HPDE6-E6E7 (cell line): ENCODE measurements around the gene SLC22A23.
A peak's percentile ranks its signal among the peaks of the same experiment; 100 is the strongest.

ENCODE experiments used
- DNase-seq: peaks from one replicate; pipeline ENCODE4 v3.0.0; 2011; ENCODE audit warnings: missing footprints; ENCODE audit errors: extremely low spot score

SLC22A23 gene, protein sequence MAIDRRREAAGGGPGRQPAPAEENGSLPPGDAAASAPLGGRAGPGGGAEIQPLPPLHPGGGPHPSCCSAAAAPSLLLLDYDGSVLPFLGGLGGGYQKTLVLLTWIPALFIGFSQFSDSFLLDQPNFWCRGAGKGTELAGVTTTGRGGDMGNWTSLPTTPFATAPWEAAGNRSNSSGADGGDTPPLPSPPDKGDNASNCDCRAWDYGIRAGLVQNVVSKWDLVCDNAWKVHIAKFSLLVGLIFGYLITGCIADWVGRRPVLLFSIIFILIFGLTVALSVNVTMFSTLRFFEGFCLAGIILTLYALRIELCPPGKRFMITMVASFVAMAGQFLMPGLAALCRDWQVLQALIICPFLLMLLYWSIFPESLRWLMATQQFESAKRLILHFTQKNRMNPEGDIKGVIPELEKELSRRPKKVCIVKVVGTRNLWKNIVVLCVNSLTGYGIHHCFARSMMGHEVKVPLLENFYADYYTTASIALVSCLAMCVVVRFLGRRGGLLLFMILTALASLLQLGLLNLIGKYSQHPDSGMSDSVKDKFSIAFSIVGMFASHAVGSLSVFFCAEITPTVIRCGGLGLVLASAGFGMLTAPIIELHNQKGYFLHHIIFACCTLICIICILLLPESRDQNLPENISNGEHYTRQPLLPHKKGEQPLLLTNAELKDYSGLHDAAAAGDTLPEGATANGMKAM

DNA sequence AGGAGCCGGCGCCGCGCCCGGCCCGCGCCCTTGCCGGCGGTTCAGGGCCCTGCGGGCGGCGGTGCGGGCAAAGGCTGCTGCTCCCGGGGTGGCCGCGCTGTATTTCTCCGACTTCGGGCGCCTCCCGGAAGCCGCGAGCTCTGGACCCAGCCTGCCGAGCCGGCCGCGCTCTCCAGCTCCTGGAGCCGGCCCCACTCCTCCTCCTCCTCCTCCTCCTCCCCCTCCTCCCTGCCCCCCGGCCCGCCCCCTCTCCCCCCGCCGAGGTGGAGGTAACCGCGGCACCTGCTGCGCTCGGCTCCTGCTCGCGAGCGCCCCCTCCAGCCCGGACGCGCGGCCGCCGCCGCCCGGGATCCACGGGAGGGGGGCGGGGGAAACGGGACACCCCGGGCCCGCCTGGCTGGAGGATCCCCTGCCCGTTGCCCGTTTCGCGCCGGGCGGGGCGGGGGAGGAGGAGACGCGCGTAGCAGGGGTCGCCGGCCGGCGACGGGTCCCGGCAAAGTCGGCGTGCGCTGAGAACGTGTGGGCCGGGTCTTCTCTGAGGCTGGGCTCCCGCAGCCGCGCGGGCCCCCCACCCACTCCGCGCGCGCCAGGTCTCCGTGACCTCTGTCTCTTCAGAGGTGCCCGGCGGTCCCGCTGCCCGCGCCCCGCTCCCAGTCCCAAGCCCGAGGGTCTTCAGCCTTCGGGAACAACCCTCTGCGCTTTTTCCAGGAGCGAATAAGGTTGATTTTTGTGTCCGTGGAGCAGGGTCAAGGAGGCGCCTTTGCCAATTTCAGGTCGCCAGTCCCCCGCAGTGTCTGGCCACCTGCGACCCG, at the start of gene SLC22A23:
SLC22A23 (minus strand) TSS at position 153 of the 812 bp plus-strand sequence. CDS start 491 bp downstream, outside the sequence.
- DNase-seq: peak; percentile 75

DNA sequence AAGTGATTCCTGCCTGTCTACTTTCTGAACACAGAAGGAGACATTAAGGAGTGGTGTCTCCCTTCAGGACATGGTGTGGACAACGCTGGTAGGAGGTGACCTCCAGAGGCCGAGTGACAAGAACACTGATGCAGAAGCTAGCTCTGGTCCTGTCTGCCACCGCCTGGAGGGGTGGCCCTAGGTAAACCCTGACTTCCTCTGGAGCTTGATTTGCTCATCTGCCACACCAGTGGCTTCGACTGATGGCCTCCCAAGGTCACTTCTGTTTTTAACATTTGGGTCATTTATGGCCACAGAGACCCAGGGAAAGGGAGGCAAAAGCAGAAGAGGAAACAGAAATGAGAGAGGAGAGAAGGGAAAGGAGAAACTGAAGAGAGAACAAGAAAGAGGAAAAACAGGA, 49.4 kb upstream of the SLC22A23 start:
- DNase-seq: no peak

DNA sequence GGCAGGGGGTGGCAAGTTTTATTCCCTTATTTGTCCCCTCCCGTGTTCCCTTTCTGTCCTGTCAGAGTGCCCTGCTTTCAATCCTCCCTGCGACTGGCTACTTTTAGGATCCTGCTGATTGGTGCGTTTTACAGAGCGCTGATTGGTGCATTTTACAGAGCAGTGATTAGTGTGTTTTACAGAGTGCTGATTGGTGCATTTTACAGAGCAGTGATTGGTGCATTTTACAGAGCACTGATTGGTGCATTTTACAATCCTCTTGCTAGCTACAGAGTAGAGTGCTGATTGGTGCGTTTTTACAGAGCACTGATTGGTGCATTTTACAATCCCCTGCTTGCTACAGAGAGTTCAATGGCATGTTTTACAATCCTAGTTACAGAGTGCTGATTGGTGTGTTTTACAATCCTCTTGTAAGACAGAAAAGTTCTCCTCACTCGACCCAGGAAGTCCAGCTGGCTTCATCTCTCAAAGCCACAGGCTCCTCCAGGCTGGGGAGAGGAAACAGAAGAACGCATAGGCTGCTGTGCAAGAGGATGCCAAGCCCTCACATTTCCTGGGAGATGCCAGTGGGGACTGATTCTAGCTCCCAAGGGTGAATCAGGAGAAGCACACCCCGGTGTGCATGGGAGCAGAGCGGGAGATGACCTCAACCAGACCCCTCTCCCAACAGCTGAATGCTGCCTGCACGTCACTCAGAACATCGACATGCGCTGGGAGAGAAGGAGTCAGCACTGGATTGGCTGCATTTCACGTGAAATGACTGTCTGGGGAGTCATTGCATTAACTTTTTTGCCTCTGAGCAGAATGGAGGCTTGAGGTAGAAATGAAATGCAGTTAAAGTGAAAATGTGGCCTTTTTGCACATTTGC, 48.3 kb upstream of the SLC22A23 start:
- no peak for DNase-seq

DNA sequence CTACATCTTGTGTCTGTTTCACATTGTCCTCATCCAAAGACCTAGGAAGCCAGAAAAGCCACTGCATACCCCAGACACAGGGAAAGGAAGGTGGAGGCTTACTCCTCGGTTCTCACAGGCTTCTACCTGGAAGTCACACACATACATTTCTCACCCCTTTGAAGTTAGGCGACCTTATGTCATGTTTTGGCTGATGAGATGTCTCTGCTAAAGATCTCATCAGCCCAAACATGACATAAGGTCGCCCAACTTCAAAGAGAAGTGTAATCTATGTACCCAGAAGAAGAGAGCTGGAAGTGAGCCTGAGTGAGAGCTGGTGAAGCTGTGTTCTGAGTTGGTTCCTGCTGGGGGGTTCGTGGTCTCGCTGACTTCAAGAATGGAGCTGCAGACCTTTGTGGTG, 47.5 kb upstream of the SLC22A23 start:
- no peak for DNase-seq

DNA sequence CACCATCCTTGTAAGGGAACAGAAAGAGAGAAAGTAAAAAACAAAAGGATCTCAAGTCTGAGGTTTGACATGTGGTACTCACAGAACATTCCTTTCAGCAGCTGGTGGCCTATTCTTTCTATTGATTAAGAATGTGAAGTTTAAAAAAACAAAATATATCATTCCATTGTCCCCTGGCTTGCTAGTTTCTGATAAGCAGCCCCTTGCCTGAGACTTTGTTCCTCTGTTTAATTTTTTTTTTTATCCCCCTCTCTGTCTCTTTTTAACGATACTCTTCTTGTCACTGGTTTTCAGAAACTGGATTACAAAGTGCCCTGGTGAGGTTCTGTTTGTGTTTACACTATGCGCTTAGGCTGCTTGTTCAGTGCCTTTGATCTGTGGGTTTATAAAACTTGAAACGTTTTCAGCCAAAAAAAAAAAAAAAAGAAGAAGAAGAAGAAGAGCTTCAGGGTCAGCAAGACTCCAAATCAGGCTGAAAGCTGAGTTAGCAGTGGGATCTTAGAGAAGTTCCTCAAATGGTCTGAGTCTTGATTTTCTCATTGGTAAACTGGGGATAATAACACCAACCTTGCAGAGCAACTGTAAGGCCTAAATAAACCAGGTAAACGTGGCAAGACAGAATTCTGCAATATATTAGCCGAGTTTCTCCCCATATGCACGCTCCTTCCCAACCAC, 45.1 kb upstream of the SLC22A23 start:
- DNase-seq: no peak

DNA sequence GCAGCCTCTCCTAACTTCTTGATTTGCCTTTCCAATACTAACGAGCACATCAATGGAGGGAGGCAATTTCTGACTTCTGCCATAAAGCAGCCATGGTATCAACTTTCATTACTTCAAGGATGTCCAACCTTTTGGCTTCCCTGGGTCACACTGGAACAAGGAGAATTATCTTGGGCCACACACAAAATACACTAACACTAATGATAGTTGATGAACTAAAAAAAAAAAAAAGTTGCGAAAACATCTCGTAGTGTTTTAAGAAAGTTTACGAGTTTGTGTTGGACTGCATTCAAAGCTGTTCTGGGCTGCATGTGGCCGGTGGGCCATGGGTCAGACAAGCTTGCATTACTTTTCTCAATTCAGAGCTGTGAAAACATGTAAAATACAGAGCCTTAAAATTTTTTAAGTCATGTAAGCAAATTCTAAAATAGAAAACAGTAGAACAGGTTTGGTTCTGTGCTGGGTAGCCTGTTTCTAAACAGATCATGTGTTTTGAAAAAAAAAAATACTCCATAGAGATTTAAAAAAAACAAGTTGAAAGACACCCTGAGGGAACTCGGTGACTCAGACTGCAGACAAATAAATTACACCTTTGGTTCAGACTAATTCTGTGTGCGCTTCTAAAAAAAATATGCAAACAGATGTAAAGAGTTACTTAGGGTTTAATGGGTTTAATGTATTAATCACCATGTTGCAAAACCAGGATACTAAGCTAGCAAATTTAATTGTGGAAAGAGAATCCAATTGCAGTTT, 43.6 kb upstream of the SLC22A23 start:
- peak; percentile 69 for DNase-seq

DNA sequence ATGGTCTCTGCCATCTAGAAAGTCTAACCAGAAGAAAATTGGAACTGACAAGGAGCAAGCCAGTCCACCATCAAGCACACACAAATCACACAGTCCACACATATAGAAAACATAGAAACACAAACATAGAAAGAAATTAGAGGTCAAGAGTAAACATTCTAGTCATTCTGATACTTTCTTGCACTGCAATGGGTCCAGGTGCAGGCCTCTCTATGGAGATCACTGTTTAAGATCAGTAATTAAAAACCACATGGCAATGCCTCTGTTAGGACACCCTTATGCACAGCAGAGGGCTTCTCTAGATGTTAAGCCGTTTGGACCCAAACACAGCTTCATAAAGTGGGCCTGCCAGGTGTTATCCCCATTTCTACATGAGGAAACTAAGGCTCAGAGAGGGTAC, 42.8 kb upstream of the SLC22A23 start:
- DNase-seq: no peak

DNA sequence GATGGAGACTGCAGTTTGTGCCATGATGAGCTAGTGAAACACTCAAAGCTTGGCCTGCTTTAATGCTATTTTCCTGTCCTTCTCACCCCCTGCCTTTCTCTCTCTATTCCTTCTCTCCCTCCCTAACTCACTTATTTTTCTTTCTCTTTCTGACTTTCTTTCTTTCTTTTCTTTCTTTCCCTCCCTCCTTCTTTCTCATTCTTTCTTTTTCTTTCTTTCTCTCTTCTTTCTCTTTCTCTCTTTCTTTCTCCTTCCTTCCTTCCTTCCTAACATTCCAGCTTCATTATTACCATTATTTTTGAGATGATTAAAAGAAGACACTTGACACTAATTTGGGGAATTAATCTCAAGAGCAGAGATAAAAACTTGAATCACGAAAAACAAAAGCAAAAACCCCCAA, 39.5 kb upstream of the SLC22A23 start:
- no peak for DNase-seq

DNA sequence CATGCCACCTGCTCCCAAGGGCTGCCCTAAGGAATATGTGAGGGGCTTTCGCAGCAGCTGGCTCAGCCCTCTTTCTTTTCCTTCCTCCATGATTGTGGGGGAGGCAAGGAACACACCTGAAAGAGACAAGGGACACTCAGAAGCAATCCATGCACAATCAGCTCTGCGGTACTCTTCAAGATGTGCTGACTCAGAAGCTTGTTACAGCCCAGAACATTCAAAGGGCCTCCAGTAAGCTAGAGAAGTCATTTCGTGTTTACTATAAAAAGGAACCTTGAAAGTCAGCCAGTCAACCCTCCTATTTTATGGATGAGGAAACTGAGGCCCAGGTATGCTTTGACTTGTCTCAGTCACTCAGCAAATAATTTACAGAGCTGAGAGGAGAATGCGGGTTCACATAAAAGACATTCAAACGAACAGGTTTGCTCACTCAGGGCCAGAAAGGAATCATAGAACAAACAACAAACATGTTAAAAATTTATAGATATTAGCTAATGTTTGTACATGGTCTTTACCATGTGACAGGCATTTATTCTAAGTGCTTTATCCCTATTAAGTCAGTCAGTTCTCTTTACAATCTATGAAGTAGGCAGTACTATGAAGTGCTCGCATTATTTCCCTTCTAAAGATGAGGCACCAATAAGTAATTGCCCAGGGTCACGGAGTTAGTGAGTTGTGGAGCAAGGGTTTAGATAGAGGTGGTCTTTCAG, 37.7 kb upstream of the SLC22A23 start:
- DNase-seq: no peak

DNA sequence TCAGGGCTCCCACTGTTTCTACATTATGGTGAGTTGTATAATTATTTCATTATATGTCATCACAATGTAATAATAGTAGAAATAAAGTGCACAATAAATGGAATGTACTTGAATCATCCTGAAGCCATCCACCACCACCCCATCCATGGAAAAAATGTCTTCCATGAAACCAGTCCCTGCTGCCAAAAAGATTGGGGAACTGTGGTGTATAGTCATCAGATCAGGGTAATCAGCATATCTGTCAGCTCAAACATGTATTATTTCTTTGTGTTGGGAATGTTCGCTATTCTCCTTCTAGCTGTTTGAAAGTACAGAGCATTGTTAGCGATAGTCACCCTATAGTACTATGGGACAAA, 33.8 kb upstream of the SLC22A23 start:
- DNase-seq: no peak

DNA sequence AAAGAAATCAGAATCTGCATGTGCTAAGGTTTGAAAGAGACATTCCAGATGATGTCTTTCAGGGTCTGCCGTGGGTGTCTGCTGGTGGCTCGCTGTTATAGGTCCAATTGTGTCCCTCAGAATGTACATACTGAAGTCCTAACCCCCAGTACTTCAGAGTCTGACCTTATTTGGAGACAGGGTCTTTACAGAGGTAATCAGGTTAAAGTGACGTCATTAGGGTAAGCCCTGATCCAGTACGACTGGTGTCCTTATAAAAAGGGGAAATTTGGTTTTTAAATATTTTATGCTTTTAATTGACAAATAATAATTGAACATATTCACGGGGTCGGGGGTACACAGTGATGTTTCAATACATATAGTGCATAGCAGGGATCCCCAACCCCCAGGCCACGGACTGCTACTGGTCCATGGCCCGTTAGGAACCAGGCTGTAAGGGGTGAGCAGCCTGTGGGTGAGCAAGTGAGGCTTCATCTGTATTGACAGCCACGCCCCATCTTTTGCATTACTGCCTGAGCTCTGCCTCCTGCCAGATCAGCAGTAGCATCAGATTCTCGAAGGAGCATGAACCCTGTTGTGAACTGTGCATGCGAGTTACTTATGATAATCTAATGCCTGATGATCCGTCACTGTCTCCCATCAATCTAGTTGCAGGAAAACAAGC, 33.2 kb upstream of the SLC22A23 start:
- DNase-seq: no peak

DNA sequence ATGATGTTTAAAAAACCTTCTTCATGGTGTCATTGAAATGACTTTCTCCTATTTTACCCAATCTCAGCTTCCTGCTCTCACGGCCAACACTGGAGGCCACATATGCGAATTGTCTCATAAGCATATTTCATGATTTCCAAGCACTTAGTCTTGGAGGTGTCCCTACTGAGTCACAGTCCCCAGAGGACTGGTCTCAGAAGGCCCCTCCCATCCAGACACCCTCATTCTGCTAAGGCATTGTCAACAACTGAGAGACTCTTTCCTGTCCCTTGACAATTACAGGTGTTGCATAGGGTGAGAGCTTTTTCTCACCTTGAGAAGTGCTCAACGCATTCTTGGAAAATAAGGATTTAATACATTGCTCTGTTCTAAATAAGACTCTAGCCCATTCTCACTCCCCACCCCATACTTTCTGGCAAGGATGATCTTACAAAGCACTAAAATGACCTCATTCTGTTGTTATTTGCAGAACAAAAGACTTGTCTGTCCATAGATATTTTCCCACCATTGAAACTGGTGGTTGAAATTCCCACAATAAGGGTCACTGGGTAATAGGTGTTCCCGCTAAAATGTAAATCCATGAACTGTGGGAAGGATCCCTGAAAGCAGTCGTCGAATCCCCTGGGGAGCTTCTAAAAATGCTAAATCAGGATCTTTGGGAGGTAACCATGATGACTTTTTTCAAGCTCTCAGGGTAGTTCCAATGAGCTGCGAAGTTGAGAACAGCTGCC, 32.3 kb upstream of the SLC22A23 start:
- no peak for DNase-seq

DNA sequence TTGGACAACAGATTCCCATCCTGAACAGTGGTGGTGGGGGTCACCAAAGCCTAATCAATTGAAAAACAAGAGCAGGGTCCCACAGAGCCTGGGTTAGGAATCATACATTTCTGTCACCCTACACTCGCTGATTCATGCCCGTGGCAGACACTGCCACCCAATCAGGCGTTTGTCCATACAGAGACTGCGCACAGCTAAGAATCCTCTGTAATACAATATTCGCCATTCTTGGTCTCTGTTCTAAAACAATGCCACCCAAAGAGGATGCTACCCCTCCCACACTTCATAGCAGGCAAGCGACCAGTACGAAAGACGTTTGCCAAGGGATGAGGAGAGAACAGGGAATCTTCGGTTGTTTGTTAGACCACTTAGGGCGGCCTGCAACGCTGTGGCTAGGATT, 28.1 kb upstream of the SLC22A23 start:
- DNase-seq: no peak

DNA sequence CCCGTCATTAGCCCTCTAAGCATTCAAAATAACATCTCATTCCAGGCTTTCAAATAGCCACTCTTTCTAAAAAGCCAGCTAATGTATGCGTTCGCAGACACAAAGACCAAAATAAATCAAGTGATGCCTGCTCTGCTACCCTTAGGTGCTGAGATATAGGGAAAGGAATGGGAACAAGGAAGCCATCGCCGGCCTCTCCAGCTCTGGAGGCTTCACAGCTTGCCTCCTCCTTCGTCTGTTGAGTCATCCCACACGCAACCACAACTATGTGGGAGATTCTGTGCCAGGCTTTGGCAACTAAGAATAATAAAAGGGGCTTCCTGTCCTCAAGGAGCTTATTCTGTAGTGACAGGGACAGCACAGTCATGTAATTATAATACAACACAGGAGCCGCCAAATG, 27.3 kb upstream of the SLC22A23 start:
- DNase-seq: no peak

DNA sequence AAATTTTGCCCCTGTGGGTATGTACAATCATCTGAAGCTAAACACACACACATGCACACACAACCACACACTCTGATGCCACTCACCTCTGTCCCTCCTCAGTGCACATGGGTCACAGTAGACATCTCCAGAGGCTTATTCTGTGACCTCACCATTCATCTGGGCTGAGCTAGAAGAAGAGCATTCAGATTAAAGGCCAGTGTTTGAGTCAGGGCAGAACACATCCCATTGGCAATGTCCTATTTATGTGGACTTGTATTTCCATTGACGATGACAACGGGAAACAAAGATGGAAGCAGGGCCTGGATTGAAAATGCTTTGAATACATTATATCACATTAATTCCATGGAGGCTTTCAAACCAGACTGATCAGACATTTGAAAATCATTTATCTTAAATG, 26.8 kb upstream of the SLC22A23 start:
- no peak for DNase-seq

DNA sequence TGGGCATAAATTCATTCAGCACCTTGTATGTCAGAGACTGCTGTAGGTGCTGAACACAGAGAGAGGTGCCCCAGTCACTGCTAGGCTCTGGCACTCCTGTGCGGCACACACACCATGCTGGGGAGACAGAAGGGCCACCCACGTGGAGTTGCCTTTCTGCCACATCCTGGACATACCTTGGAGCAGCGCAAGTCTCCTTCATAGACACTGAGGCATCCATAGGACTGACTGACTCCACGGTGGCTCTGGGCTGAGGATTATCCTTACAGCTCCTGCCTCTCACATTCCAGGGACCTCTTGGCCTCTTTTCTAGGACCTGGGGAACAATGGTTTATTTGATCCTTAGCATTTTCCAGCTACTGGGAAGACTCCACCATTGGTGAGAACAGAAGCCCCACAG, 26.0 kb upstream of the SLC22A23 start:
- DNase-seq: no peak

DNA sequence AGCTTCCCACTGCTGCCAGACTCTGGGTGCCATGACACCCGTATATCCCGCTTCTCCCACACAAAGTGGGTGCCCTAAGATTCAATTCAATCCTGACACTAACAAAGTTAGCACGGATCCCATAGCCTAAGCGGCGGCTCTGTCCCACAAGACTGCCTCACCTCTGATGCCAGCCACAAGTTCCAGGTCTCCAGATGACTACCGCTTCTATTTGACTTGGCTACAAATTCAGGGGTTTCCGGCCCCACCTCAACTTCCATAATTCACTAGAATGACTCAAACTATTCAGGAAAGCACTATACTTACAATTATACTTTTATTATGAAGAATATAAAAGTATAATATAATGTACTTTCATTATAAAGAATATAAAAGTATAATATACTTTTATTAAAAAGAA, 24.8 kb upstream of the SLC22A23 start:
- DNase-seq: no peak

DNA sequence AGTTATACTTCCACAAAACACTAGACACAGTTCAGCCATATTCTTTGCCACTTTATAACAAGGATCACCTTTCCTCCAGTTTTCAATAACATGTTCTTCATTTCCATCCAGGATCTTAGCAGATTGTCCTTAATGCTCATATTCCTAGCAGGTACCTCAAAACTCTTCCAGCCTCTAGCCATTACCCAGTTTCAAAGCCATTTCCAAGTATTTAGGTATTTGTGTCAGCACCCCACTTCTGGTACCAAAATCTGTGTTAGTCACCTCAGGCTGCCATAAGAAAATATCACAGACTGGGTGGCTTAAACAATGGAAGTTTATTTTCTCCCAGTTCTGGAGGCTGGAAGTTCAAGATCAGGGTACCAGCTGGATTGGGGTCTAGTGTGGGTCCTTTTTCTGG, 23.2 kb upstream of the SLC22A23 start:
- no peak for DNase-seq
